Activated T-helper 17 cell treated with anti-CD3 and anti-CD28 coated beads, Interleukin-2, amount 50 U/mL, for 72 hours (primary cell): ENCODE measurements around the gene NDUFAF3. TPM values are rescaled to one million over a fixed set of nuclear protein-coding genes. Genes with fewer than 3 reads are reported as not detected.

Source experiments
- ATAC-seq: fragments of 150-1000 bp; cut with Tn5 transposase; replicated peaks from 2 replicates; pipeline ENCODE4 v1.10.0; 2021; ENCODE audit warnings: mild to moderate bottlenecking, moderate library complexity
- H3K27ac Mint-ChIP-seq: one replicate; pipeline ENCODE4 v1.8.0; 2022; ENCODE audit warnings: mixed read lengths
- H3K27me3 Mint-ChIP-seq: one replicate; pipeline ENCODE4 v1.8.0; 2022; ENCODE audit warnings: mixed read lengths
- H3K36me3 Mint-ChIP-seq: one replicate; pipeline ENCODE4 v1.8.0; 2022; ENCODE audit warnings: low read depth, mild to moderate bottlenecking, mixed read lengths
- H3K4me1 Mint-ChIP-seq: one replicate; pipeline ENCODE4 v1.8.0; 2022; ENCODE audit warnings: mixed read lengths
- H3K4me3 Mint-ChIP-seq: one replicate; pipeline ENCODE4 v1.8.0; 2022; ENCODE audit warnings: mild to moderate bottlenecking, mixed read lengths
- H3K9me3 Mint-ChIP-seq: one replicate; pipeline ENCODE4 v1.8.0; 2022; ENCODE audit warnings: mixed read lengths
- total RNA-seq, 2 donors: library from RNA; stranded (reverse); gene quantifications; one replicate each; pipeline ENCODE4 v1.2.3, GENCODE V29; 2022

Gene NDUFAF3, protein sequence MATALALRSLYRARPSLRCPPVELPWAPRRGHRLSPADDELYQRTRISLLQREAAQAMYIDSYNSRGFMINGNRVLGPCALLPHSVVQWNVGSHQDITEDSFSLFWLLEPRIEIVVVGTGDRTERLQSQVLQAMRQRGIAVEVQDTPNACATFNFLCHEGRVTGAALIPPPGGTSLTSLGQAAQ
- 10 to 100 TPM; 40.6 to 56.7 TPM for total RNA-seq

- H3K27me3 Mint-ChIP-seq = no peaks in the 10 kb centered on the region
- no peaks in the 10 kb centered on the region for H3K9me3 Mint-ChIP-seq
- H3K27ac Mint-ChIP-seq = peak within 1 kb of the TSS; percentile 94
- H3K4me3 Mint-ChIP-seq = peak within 1 kb of the TSS; percentile 90
- peak; percentile 84 for ATAC-seq
- peaks cover 55% of the 10 kb centered on the region for H3K36me3 Mint-ChIP-seq
- peaks cover 19% of the 10 kb centered on the region for H3K4me1 Mint-ChIP-seq
These were observed at the start of gene NDUFAF3 for GRCh38 chr3:49021813-49022687. Gene NDUFAF3 (plus strand): TSS chr3:49022121. CDS start chr3:49022145, 24 bp downstream.

DNA sequence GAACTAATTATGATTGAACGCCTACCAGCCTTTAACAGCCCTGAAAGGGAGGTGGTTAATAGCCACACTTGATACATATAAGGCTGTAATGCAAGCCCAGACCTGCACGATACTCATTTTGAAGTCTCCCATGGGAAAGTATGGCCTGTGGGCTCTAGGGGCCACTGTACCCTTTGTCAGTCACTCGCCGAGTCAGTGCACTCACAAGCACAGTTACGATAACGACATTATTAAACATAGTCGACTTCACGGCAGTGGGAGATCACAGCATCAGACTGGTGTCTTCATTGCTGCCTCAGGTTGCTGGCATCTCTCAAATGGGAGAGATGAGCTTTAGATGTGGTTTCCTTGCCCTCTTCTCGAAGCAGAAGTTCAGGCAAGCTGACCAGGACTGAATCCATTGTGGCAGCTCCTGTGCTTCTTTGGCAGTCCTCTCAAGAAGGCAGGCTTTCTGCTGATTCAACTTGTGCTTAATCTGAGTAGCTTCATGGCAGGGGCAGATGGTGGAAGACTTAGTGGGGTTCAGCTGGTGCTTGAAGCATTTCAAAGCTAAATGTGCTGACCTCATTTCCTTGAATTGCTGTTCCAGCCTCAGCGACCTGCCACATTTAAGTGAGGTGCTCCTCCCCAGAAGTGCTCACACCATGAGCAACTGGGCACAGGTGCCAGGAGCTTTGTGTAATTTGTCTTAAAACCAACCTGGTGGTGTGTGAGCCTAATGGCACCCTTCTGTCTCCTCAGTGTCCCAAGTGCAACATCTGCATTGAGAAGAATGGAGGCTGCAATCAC, 47.7 kb upstream of the NDUFAF3 start:
- no peak overlapping the region for H3K4me3 Mint-ChIP-seq
- H3K27me3 Mint-ChIP-seq = no peaks in the 10 kb centered on the region
- peaks cover 97% of the 10 kb centered on the region for H3K36me3 Mint-ChIP-seq
- no peak for ATAC-seq
- H3K9me3 Mint-ChIP-seq = no peaks in the 10 kb centered on the region
- H3K4me1 Mint-ChIP-seq = no peaks in the 10 kb centered on the region
- H3K27ac Mint-ChIP-seq = peak overlapping the region; percentile 30

DNA sequence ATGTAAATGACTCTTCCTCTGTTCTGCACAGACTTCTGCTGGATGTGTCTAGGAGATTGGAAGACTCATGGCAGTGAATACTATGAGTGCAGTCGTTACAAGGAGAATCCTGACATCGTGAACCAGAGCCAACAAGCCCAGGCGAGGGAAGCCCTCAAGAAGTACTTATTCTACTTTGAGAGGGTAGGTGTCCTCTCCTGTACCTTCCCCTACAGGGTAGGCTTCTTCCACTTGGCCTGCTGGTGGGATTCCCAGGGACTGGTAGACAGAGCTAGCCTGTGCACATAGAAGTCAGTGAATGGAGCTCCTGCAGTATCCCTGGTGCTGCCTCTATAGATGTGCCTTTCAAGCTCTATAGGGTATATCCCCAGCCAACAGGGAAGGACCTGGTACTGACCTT, 42.5 kb upstream of the NDUFAF3 start:
- no peak overlapping the region for H3K4me3 Mint-ChIP-seq
- peaks cover 97% of the 10 kb centered on the region for H3K36me3 Mint-ChIP-seq
- no peaks in the 10 kb centered on the region for H3K9me3 Mint-ChIP-seq
- H3K27me3 Mint-ChIP-seq = no peaks in the 10 kb centered on the region
- H3K27ac Mint-ChIP-seq = no peak overlapping the region
- no peak for ATAC-seq
- H3K4me1 Mint-ChIP-seq = no peaks in the 10 kb centered on the region

DNA sequence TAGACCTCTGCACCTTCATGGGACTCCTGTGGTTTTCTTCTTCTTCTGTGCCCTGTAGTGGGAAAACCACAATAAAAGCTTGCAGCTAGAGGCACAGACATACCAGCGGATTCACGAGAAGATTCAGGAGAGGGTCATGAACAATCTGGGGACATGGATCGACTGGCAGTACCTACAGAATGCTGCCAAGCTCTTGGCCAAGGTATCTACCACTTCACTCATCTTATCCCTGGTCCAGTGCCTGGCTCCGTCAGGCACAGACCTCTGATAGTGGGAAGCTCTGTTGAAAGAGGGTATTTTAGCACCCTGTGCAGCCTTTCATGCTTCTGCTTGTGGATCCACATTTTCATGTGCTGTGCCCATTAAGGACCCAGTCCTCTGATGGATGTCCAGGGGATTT, 41.6 kb upstream of the NDUFAF3 start:
- Mint-ChIP-seq H3K27me3 (no peaks in the 10 kb centered on the region), H3K4me3 (no peak overlapping the region), H3K9me3 (no peaks in the 10 kb centered on the region), H3K36me3 (peaks cover 97% of the 10 kb centered on the region), H3K27ac (no peak overlapping the region), H3K4me1 (no peaks in the 10 kb centered on the region)
- no peak for ATAC-seq

- peaks cover 5% of the 10 kb centered on the region for H3K4me1 Mint-ChIP-seq
- peaks cover 94% of the 10 kb centered on the region for H3K36me3 Mint-ChIP-seq
- peak overlapping the region; percentile 72 for H3K27ac Mint-ChIP-seq
These were observed 39.9 kb upstream of the NDUFAF3 start for GRCh38 chr3:48982016-48982415.

DNA sequence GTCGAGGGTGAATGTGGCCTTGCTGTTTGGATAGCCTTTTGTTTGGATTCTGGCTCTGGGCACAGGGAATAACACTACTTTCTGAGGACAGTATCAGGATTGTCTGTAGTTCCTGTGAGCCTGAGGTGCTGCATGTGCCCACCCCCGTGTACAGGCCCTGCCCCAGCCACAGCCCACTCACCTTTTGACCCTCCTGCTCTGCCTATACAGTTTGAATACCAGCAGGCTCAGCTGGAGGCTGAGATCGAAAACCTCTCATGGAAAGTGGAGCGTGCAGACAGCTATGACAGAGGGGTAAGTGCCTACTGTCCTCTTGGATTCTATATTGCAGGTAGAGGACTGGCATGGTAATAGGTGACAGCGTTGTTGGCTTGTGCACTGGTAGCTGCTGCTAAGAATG, 39.2 kb upstream of the NDUFAF3 start:
- Mint-ChIP-seq H3K27ac (peak overlapping the region; percentile 72), H3K27me3 (no peaks in the 10 kb centered on the region), H3K4me1 (peaks cover 6% of the 10 kb centered on the region), H3K9me3 (no peaks in the 10 kb centered on the region), H3K4me3 (no peak overlapping the region), H3K36me3 (peaks cover 90% of the 10 kb centered on the region)
- ATAC-seq = no peak

More at GRCh38 chr3:48982016-48982415, 39.9 kb upstream of the NDUFAF3 start:
- Mint-ChIP-seq H3K27me3 (no peaks in the 10 kb centered on the region), H3K9me3 (no peaks in the 10 kb centered on the region), H3K4me3 (no peak overlapping the region)
- ATAC-seq = no peak

GRCh38 chr3:48983096-48983495, 38.8 kb upstream of the NDUFAF3 start:
- Mint-ChIP-seq H3K36me3 (peaks cover 86% of the 10 kb centered on the region), H3K27me3 (no peaks in the 10 kb centered on the region), H3K27ac (peak overlapping the region; percentile 72), H3K4me1 (peaks cover 10% of the 10 kb centered on the region), H3K4me3 (no peak overlapping the region), H3K9me3 (no peaks in the 10 kb centered on the region)
- ATAC-seq = no peak

- Mint-ChIP-seq H3K27me3 (no peaks in the 10 kb centered on the region), H3K36me3 (peaks cover 70% of the 10 kb centered on the region), H3K4me3 (no peak overlapping the region), H3K9me3 (no peaks in the 10 kb centered on the region), H3K27ac (peak overlapping the region; percentile 69), H3K4me1 (peaks cover 18% of the 10 kb centered on the region)
- no peak for ATAC-seq
These were observed 37.3 kb upstream of the NDUFAF3 start for GRCh38 chr3:48984663-48985062.

DNA sequence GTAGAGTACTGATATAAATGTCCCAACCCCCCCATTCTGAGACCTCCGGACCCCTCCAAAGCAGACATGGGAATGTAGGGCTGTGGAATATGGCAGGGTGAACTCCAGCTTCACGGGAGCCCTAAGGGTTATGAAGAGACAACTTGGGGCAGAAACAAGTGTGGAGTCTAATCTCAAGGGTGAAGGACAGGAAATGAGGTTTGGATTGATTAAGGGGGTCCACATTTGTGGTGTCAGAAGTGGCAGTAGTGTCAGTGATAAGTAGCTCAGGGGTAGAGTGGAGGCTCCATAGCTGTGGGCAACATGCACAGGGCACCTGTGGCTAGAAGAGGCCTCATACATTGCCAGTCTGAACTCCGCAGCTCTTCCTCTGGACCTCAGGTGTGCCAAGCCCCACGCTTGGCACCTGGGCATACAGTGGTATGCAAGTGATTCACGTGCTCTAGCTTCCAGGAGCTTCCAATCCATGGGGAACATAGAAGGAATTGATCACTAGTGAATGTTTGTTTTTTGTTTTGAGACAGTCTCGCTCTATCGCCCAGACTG, 36.0 kb upstream of the NDUFAF3 start:
- peaks cover 61% of the 10 kb centered on the region for H3K36me3 Mint-ChIP-seq
- H3K27me3 Mint-ChIP-seq = no peaks in the 10 kb centered on the region
- H3K4me3 Mint-ChIP-seq = no peak overlapping the region
- H3K4me1 Mint-ChIP-seq = peaks cover 18% of the 10 kb centered on the region
- ATAC-seq = no peak
- H3K9me3 Mint-ChIP-seq = no peaks in the 10 kb centered on the region
- peak overlapping the region; percentile 69 for H3K27ac Mint-ChIP-seq

- no peaks in the 10 kb centered on the region for H3K9me3 Mint-ChIP-seq
- peaks cover 22% of the 10 kb centered on the region for H3K4me1 Mint-ChIP-seq
- ATAC-seq = peak; percentile 1
- H3K4me3 Mint-ChIP-seq = peak overlapping the region; percentile 97
- peaks cover 55% of the 10 kb centered on the region for H3K36me3 Mint-ChIP-seq
- peak overlapping the region; percentile 93 for H3K27ac Mint-ChIP-seq
- H3K27me3 Mint-ChIP-seq = no peaks in the 10 kb centered on the region
These were observed 32.7 kb upstream of the NDUFAF3 start for GRCh38 chr3:48989126-48989795.

DNA sequence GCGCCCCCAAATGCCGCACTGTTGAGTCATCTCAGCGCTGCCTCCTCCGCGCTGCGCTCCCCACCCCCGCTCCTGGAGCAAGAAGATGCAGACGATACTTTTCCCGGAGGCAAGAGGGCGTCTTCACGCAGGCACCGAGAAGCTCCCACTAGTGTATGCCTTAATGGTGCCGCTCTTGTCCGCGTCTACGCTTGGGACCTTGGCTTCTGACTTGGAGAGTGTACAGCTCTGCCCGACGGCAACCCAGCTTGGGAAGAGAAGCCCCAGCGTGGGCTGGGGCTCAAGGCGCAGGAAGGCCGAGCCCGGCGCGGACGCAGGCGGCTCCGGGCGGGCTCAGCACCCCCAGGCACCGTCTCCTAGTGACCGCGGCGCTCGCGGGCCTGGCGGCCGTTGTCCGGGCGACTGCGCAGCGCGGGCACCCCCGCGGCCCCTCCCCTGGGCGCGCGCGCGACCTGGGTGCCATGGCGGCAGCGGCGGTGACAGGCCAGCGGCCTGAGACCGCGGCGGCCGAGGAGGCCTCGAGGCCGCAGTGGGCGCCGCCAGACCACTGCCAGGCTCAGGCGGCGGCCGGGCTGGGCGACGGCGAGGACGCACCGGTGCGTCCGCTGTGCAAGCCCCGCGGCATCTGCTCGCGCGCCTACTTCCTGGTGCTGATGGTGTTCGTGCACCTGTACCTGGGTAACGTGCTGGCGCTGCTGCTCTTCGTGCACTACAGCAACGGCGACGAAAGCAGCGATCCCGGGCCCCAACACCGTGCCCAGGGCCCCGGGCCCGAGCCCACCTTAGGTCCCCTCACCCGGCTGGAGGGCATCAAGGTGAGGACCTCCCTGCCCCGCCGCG, 31.9 kb upstream of the NDUFAF3 start, which contains the start of gene P4HTM:
TSS of gene P4HTM (plus strand) at position 446 of the 840 bp plus-strand sequence. CDS start at position 462, 16 bp downstream.
- no peaks in the 10 kb centered on the region for H3K9me3 Mint-ChIP-seq
- peaks cover 55% of the 10 kb centered on the region for H3K36me3 Mint-ChIP-seq
- ATAC-seq = peak; percentile 76
- peak within 1 kb of the TSS; percentile 95 for H3K27ac Mint-ChIP-seq
- no peaks in the 10 kb centered on the region for H3K27me3 Mint-ChIP-seq
- peak within 1 kb of the TSS; percentile 97 for H3K4me3 Mint-ChIP-seq
- peaks cover 26% of the 10 kb centered on the region for H3K4me1 Mint-ChIP-seq

DNA sequence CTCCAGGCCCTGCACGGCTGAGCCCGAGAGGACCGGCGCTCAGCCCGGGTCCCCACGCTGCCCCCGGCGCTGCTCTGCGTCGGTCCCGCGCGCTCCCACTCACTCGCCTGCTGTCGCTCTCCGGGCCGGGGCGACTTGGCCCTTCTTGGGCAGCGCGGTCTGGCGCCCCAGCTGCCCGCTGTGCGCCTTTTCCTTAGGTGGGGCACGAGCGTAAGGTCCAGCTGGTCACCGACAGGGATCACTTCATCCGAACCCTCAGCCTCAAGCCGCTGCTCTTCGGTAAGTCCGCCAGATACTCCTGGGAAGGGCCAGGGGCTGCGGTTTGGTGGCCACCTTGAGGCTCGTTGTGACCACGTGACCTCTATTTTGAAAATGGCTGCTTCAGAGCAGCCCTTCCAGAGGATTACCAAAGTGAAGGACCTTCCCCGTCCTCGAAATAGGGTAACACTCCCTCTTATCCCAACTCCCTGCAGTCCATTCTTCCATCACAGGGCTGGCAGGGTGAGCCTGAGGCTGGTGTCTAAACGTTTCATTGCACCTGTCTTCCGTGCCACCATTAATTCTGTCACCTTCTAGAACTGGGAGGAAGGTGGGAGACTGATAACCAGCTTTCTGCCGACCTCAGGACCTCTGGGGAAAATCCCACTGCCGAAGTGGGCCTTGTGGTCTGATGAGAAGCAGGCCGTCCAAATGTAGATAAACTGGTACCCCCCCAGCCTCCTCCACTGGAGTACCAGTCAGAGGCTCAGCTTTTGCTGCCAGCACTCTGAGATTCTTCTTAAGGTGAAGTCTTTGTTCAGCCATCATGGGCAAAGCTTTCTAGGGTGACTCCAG, 31.1 kb upstream of the NDUFAF3 start:
- H3K27me3 Mint-ChIP-seq = no peaks in the 10 kb centered on the region
- peaks cover 27% of the 10 kb centered on the region for H3K4me1 Mint-ChIP-seq
- H3K27ac Mint-ChIP-seq = peak overlapping the region; percentile 95
- peaks cover 55% of the 10 kb centered on the region for H3K36me3 Mint-ChIP-seq
- peak overlapping the region; percentile 97 for H3K4me3 Mint-ChIP-seq
- ATAC-seq = peak; percentile 23
- H3K9me3 Mint-ChIP-seq = no peaks in the 10 kb centered on the region
